ENCODE data around the gene MLH3. TPM values are rescaled to one million over a fixed set of nuclear protein-coding genes. Genes with fewer than 3 reads are reported as not detected.

Gene MLH3
- total and polyA plus RNA-seq, 2 of the 13 experiments (the other 11 are each of a cell fraction or from before 2014, with no cell fraction given), result 14.4 to 24.8 TPM

GRCh38 chr14:75069121-75069810 is 18.0 kb upstream of the MLH3 start, which contains the start of gene ZC2HC1C (continued):
- TF ChIP-seq PATZ1 (CRISPR knock-in tag; IDR thresholded peaks at IDR 0.05) (peak; percentile 69), ONECUT2 (CRISPR knock-in tag; IDR thresholded peaks at IDR 0.05) (0 out of 2 replicates have a peak, but pooled peaks have one; percentile 30), NCOR1 (IDR thresholded peaks at IDR 0.05; ENCODE audit: borderline replicate concordance, low read length) (no peak), ZSCAN30 (CRISPR knock-in tag; IDR thresholded peaks at IDR 0.05) (no peak), SRSF9 (IDR thresholded peaks at IDR 0.05; ENCODE audit: borderline replicate concordance, insufficient read depth, low read depth, low read length, poor library complexity, severe bottlenecking) (no peak)

- peak overlapping the region; percentile 89 for H3K9ac ChIP-seq (ENCODE audit: insufficient read depth, low read depth, low read length)
- peak overlapping the region; percentile 98 for H3K4me2 ChIP-seq (ENCODE audit: low read depth, low read length)
- TSS peak; percentile 88 for BruUV-seq (replicated peaks)
- ChIA-PET CTCF (ENCODE audit: low intra/inter-chr PET ratio, low total read pairs) (no interaction called here), POLR2A (interaction anchor here (0.6 to 2.3 kb wide), 9 partner anchors 15 to 225 kb away, joined by 3 to 14 read pairs (median 5); partner anchors contain the start of genes MLH3 and PGF)
- intact Hi-C loops (cut with micrococcal nuclease; ENCODE audit: unreplicated experiment) (loop anchor here (10.0 kb wide), 1 partner anchor 64 kb away; the partner anchor contains the start of gene EIF2B2), in situ Hi-C loops (cut with HindIII; ENCODE audit: extremely low pct_ligation_motif_present, low pct_unique_long_range_greater_than_20kb) (no loop called here)
- FAIRE-seq (peak; percentile 53), ATAC-seq (no peak), DNase-seq (ENCODE audit: low spot score) (no peak)
- H3K79me2 ChIP-seq (ENCODE audit: insufficient read depth, low read length), result peaks cover 17% of the 10 kb centered on the region
- 2% methylated on average over 15 of the region's 15 CpGs for WGBS (ENCODE audit: low lambda C conversion rate)
- H3K27me3 ChIP-seq (ENCODE audit: control insufficient read depth in 1 of 2, insufficient read depth in 2 of 2, low read length in 2 of 2), result no peaks in the 10 kb centered on the region; a peak in 1 of 5 replicates
- TF ChIP-seq ZNF710 (CRISPR knock-in tag; IDR thresholded peaks at IDR 0.05; ENCODE audit: borderline replicate concordance), result peak; percentile 20; the same call in 1 of the 2 replicates
- TF ChIP-seq CENPBD1 (CRISPR knock-in tag; IDR thresholded peaks at IDR 0.05; ENCODE audit: borderline replicate concordance, low read depth), result no peak
- H2AFZ ChIP-seq (ENCODE audit: low read length), result no peak overlapping the region
- no peaks in the 10 kb centered on the region for H3K9me3 ChIP-seq (ENCODE audit: low read length)
- peaks cover 47% of the 10 kb centered on the region for H3K4me1 ChIP-seq (ENCODE audit: insufficient read depth, low read length)
- peak overlapping the region; percentile 67 to 80 (median 68) for H3K4me3 ChIP-seq (replicated peaks in 1 of 3; ENCODE audit: insufficient read depth in 1 of 3, low read depth in 2 of 3, low read length in 3 of 3)
- peak overlapping the region; percentile 95 for H3K27ac ChIP-seq (ENCODE audit: extremely low read length, insufficient read depth, low read length)
- H3K36me3 ChIP-seq (replicated peaks in 1 of 2; ENCODE audit: control insufficient read depth in 1 of 2, insufficient read depth in 2 of 2, low read length in 2 of 2), result no peaks in the 10 kb centered on the region
- H4K20me1 ChIP-seq (ENCODE audit: insufficient read depth, low read length), result no peaks in the 10 kb centered on the region
These were observed 17.2 kb upstream of the MLH3 start for GRCh38 chr14:75068294-75069120.

All from HepG2 (cell line).